ENCODE measurements around the gene GABBR2. TPM values are rescaled to one million over a fixed set of nuclear protein-coding genes. Genes with fewer than 3 reads are reported as not detected.

The GABBR2 gene
- total RNA-seq, 2 donors from 2014 or later, result 0.41 TPM; not detected in 1

DNA sequence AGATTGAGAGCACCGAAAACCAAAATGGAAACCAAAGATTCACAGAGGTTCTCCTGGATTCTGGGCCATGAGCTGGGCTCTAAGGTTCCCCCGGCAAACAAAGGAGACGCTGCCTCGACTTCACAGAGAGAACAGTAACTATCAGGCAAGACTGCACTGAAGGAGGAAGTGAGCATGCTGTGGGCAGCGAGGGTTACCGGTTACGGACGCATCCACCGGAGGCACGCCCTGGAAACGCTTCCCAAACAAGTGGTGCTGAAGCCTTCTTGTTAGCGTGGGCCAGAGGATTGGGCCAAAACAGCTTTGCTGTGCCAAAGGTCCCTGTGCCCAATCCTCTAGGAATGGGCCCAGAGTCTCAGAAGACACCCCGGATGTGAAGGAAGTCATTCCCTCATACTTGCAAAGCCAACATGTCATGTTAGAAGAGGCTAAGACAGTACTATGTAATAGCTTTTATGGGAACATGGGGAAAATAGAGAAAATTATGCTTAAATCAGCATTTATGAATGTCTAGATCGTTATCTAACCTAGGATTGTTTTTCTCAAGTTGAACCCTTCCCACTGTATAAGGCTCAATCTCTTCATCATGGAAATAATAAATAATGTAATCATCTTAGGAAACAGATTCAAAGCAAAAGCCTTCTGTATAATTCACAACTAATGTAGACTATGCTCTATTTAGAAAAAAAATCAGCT lies 145.4 kb downstream of the GABBR2 start:
- DNase-seq (no peak), ATAC-seq (no peak)
- intact Hi-C loops (cut with DNase I), result no loop called here

GRCh38 chr9:98559561-98559960 lies 149.2 kb downstream of the GABBR2 start:
- ATAC-seq (no peak), DNase-seq (no peak)
- intact Hi-C loops (cut with DNase I), result no loop called here

- ATAC-seq, result no peak
- no peak for DNase-seq
- intact Hi-C loops (cut with DNase I), result no loop called here
These were observed 150.2 kb downstream of the GABBR2 start for GRCh38 chr9:98558575-98558974.

- intact Hi-C loops (cut with DNase I), result no loop called here
- ATAC-seq (no peak), DNase-seq (no peak)
These were observed 152.2 kb downstream of the GABBR2 start for GRCh38 chr9:98556511-98556910.

GRCh38 chr9:98555651-98556465 lies 152.9 kb downstream of the GABBR2 start:
- intact Hi-C loops (cut with DNase I), result no loop called here
- DNase-seq, result no peak
- no peak for ATAC-seq

- DNase-seq (no peak), ATAC-seq (no peak)
- intact Hi-C loops (cut with DNase I), result no loop called here
These were observed 154.0 kb downstream of the GABBR2 start for GRCh38 chr9:98554752-98555151.

GRCh38 chr9:98552331-98552730 lies 156.4 kb downstream of the GABBR2 start:
- DNase-seq, result no peak
- ATAC-seq, result no peak
- intact Hi-C loops (cut with DNase I), result no loop called here

- DNase-seq, result no peak
- intact Hi-C loops (cut with DNase I), result no loop called here
- ATAC-seq, result no peak
These were observed 157.0 kb downstream of the GABBR2 start for GRCh38 chr9:98551511-98552286.

DNA sequence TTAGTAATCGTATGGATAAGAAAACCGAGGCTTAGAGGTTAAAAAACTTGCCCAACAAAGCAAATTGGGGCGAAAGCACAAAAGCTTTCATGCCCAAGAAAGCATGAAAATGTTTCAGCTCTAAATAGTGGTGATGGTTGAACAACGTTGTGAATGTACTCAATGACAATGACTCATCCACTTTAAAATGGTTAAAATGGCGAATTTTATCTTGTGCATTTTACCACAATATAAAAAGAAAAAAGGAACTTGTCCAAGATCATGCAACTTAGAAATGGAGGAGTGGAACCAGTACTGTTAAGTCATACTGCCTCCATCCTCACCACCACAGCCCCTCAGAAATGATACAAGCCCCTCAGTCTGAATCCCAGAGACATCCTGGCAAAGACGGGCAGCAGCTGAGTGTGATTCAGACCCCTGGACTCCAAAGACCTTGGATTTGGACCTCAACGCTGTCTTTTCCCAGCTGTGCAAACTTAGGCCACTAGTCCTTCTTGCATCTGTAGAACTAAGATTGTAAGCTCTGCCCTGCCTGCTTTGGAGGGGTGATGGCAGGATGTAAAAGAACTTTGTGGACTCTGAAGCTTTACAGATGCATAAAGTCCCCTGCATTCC lies 158.4 kb downstream of the GABBR2 start:
- intact Hi-C loops (cut with DNase I), result no loop called here
- DNase-seq (no peak), ATAC-seq (no peak)

DNA sequence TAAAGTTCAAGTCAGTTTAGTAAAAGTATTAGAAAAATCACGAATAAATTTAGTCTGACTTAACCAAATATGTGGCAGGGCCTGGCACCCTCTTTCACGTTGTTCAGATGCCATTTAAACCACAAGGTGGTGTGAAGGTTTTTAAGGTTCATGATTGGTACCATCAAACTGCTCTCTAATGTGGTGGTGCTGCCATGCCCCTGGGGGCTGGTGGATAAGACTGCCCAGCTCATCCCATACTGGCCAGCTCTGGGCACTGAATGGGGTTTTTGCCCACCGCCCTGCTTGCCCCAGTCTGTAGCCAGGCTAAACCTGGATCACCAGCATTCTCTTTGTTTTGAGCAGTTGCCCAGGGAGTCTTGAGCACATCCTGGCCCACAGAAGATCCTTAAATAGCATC lies 159.3 kb downstream of the GABBR2 start:
- no peak for ATAC-seq
- intact Hi-C loops (cut with DNase I), result no loop called here

DNA sequence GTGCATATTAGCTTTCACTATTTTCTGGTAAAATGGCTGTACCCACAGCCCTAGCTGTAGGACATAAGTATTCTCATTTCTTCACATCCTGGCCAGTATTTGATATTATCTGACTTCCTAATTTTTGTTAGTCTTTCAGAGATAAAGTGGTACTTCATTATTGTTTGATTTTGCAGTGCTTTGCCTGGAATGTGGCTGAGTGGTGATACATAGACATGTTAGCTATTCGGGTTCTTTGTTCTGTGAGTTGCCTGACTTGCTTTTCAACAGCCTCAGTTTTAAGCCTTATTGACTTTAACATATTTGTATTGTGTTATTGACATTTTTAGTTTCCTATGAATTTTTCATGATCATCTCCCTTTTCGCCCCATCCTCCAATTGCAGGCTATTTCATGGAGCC lies 161.1 kb downstream of the GABBR2 start:
- intact Hi-C loops (cut with DNase I), result no loop called here
- ATAC-seq (no peak), DNase-seq (no peak)

More for the DNA sequence above, 159.3 kb downstream of the GABBR2 start:
- no peak for DNase-seq

DNA sequence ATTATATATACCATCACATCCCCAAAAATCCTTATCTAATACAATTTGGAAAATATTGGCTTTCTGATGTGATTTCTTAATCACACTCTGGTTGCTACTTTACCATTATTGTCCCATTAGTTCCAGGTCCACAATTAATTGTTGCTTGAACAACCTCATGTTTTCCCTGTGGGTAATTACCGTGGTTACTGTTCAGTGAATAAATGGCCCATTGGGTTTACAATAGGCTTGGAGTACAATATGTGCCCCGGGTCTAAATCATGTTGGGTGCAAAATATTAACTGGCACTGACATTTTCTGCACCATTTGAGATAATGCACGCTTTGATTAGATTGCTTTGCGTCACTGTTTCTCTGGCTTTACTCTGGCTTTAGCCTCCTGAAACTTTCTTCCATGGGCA lies 163.7 kb downstream of the GABBR2 start:
- intact Hi-C loops (cut with DNase I), result no loop called here
- DNase-seq (no peak), ATAC-seq (no peak)

- ATAC-seq, result no peak
- intact Hi-C loops (cut with DNase I), result no loop called here
- DNase-seq, result no peak
These were observed 167.0 kb downstream of the GABBR2 start for GRCh38 chr9:98541684-98542230.

DNA sequence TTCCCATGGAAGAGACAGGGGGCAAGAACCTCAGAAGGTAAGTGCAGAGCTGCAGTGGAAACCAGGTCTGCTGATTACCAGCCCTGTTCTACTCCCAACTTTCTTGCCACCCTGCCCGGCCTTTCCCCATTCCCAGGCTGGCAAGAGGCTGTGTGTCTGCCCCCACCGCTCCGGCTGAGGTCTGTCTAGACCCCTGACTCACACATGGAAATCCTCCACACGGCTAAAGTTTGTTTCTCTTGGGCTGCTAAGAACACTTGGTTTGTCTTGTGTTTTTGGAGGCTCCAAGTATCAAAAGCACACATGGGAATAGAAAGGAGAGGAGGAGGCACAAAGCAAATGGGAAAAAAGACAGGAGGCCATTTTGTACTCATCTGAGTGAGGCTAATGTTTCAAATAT lies 168.3 kb downstream of the GABBR2 start:
- intact Hi-C loops (cut with DNase I), result no loop called here
- no peak for ATAC-seq
- no peak for DNase-seq

GRCh38 chr9:98539954-98540353 lies 168.8 kb downstream of the GABBR2 start:
- intact Hi-C loops (cut with DNase I), result no loop called here
- DNase-seq (no peak), ATAC-seq (no peak)

GRCh38 chr9:98538626-98539031 lies 170.1 kb downstream of the GABBR2 start:
- DNase-seq, result no peak
- intact Hi-C loops (cut with DNase I), result no loop called here
- no peak for ATAC-seq

DNA sequence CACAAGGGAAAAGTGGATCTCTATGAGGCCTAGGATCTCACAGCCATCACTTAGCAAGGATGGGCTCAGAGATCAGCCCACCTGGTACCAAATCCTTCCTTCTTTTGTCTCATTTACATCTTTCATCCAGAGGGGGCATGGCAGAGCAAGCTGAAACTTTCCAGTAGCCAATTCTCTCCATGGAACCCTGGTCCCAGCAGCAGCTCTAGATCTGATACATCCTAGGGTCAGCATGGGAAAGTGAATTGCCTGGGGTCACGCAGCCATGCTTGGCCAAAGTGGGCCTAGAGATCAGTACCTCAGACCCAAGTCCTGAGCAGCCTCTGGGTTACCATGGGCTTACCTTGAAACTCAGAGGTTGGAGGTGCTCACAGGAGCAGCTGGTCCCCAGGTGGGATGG lies 170.5 kb downstream of the GABBR2 start:
- DNase-seq (no peak), ATAC-seq (no peak)
- intact Hi-C loops (cut with DNase I), result no loop called here

DNA sequence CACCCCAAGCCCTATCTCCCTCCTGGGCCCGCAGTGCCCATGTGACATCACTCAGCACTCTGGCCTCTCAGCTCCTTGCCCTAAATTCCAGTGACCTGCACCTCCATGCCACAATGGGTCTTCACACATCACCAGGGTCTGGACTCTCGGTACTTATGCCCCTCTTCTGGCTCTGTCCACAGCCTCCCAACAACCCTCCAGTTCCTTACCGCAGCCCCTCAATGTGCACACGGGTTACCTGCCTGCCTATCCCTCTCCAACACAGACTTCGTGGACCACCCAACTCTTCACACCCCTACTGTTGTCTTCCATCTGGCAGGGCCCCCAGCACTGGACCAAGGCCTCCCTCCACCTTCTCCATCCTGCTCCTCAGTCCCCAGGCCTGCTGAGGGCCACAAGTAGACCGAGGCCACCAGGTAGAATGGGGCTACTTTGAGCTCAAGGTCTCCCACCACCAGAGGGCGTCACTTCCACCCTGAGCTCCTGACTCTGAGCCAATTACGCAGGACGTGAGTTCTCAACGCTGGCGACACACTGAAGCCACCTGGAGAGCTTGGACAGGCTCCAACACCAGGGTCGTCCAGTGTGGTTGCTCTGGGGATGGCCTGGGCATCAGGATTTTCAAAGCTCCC lies 172.1 kb downstream of the GABBR2 start:
- DNase-seq (no peak), ATAC-seq (no peak)
- intact Hi-C loops (cut with DNase I), result no loop called here

DNA sequence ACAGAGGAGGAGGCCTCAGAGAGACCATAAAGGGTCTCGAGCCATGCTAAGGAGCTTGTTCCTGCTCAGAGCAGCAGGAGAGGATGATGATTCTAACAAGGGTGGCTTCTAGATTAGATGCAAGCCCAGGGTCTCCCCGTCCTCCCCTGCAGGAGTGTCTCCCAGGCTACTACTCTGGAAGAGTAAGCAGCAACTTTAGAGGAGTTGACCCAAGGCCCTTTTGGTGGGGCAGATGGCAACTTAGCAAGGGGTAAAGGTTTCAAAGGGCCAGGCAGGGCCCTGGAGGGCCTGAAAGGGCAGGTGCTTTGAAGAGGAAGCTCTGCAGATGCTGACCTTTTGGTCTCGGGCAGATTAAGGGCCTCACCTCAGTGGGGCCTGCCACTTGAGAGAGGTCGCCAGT lies 174.9 kb downstream of the GABBR2 start:
- ATAC-seq, result no peak
- intact Hi-C loops (cut with DNase I), result no loop called here
- no peak for DNase-seq

Data from left cardiac atrium (tissue), 4 donors.